GM12874 (cell line): ENCODE data around the gene KXD1.

Experiments
- CTCF ChIP-seq: IDR thresholded peaks from 2 replicates; pipeline ENCODE4 v1.5.1; 2011; ENCODE audit warnings: low read depth, mild to moderate bottlenecking, control low read depth, low read length, moderate library complexity; ENCODE audit not compliant: insufficient read depth

KXD1 gene

GRCh38 chr19:18608805-18609716, 51.4 kb downstream of the KXD1 start:
- TF ChIP-seq CTCF, result no peak

GRCh38 chr19:18609717-18610051, 52.0 kb downstream of the KXD1 start:
- no peak for TF ChIP-seq CTCF

GRCh38 chr19:18610245-18610555, 52.5 kb downstream of the KXD1 start:
- TF ChIP-seq CTCF, result no peak

GRCh38 chr19:18610556-18611326, 53.1 kb downstream of the KXD1 start:
- TF ChIP-seq CTCF, result no peak

GRCh38 chr19:18611327-18612050, 53.8 kb downstream of the KXD1 start:
- no peak for TF ChIP-seq CTCF

GRCh38 chr19:18612051-18612771, 54.5 kb downstream of the KXD1 start:
- no peak for TF ChIP-seq CTCF
